ENCODE data around the gene MYEOV. TPM values are rescaled to one million over a fixed set of nuclear protein-coding genes. Genes with fewer than 3 reads are reported as not detected.

Gene MYEOV
- total and polyA plus RNA-seq, 4 experiments from 2014 or later: not detected

DNA sequence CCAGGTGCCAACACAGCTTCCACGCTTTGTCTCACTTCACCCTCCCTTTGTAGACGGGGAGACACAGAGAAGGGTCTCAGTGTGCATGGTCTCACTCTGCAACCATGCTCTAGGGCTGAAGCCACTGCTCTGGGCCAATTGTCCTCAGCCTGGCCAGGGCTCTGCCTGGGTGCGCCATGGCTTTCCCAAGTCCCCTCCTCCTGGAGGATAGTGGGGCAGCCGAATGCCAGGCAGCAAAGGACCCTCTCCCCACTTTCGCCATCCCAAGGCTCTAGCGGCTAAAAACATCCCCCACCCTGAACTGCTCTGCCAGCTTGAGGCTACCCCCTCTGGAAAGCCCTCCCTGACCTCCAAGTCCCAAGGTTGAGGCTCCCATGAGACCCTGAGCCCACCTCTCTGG lies 20.4 kb upstream of the MYEOV start:
- Histone ChIP-seq H3K4me1 (ENCODE audit: insufficient read depth, low read length) (no peaks in the 10 kb centered on the region), H3K9me3 (ENCODE audit: control insufficient read depth in 1 of 2, low read length in 2 of 2) (no peaks in the 10 kb centered on the region), H3K27ac (ENCODE audit: low read depth, low read length) (no peak overlapping the region), H3K4me3 (ENCODE audit: low read length in 2 of 2) (no peak overlapping the region), H3K27me3 (ENCODE audit: insufficient read depth, low read length) (no peaks in the 10 kb centered on the region), H3K36me3 (ENCODE audit: insufficient read depth, low read length) (no peaks in the 10 kb centered on the region)
- intact Hi-C loops (cut with micrococcal nuclease): no loop called here
- no peak overlapping the region for H3K27ac Mint-ChIP-seq
- no peak for DNase-seq
- ChIA-PET CTCF (ENCODE audit: partially characterized antibody) (no interaction called here), POLR2A (ENCODE audit: partially characterized antibody) (no interaction called here)
- no peak overlapping the region for H3K4me3 Mint-ChIP-seq
- H3K36me3 Mint-ChIP-seq: no peaks in the 10 kb centered on the region
- peaks cover 0 to 2% (median 0%) of the 10 kb centered on the region in 8 donors for H3K9me3 Mint-ChIP-seq
- peaks cover 0 to 2% of the 10 kb centered on the region in 2 donors for H3K27me3 Mint-ChIP-seq
- H3K4me1 Mint-ChIP-seq: peaks cover 0 to 3% (median 0%) of the 10 kb centered on the region in 4 donors

DNA sequence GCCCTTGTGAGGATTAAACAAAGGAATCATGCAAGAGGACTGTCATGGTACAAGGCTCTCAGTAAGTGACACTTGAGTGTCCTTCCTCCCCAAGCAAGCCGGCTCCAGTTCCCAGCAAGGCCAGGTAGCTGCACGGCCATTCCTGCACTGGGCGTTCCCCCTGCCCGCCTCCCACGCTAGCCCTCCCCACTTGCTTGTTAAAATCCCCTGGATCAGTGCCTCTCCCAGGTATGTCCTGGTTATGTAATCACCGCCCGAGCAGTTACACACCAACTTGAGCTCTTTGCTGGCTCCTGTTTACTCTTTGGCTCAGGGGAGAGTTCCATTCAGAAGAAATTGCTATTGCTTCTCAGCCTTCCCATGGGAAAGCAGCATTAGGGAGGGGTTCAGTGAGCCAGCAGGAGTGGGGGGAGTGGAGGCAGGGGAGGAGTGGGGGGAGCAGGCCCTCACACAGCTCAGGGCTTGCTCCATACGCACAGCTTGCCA lies 19.4 kb upstream of the MYEOV start:
- H3K4me1 Mint-ChIP-seq: peaks cover 0 to 3% (median 0%) of the 10 kb centered on the region in 4 donors
- H3K36me3 ChIP-seq (ENCODE audit: insufficient read depth, low read length): no peaks in the 10 kb centered on the region
- POLR2A ChIA-PET (ENCODE audit: partially characterized antibody): no interaction called here
- no peak overlapping the region for H3K27ac ChIP-seq (ENCODE audit: low read depth, low read length)
- no peak overlapping the region for H3K4me3 Mint-ChIP-seq
- no peaks in the 10 kb centered on the region for H3K27me3 ChIP-seq (ENCODE audit: insufficient read depth, low read length)
- peaks cover 0 to 2% of the 10 kb centered on the region in 2 donors for H3K27me3 Mint-ChIP-seq
- CTCF ChIA-PET (ENCODE audit: partially characterized antibody): no interaction called here
- peaks cover 0 to 2% (median 0%) of the 10 kb centered on the region in 8 donors for H3K9me3 Mint-ChIP-seq
- no peak for DNase-seq
- no peak overlapping the region for H3K27ac Mint-ChIP-seq
- no peak overlapping the region for H3K4me3 ChIP-seq (ENCODE audit: low read length in 2 of 2)
- no peaks in the 10 kb centered on the region for H3K4me1 ChIP-seq (ENCODE audit: insufficient read depth, low read length)
- no peaks in the 10 kb centered on the region for H3K36me3 Mint-ChIP-seq
- no peaks in the 10 kb centered on the region for H3K9me3 ChIP-seq (ENCODE audit: control insufficient read depth in 1 of 2, low read length in 2 of 2)
- intact Hi-C loops (cut with micrococcal nuclease): no loop called here

DNA sequence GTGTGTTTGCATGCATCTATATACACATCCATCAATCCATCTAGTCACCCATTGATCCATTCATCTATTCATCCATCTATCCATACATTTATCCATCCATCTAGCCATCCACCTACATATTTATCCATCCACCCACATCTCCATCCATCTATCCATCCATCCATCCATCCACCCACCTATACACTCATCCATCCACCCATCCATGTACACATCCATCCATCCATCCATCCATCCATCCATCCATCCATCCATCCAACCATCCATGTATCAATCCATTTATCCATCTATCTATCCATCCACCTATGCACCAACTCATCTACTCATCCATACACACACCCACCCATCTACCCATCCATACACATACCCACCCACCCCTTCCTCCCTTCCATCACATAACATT lies 18.8 kb upstream of the MYEOV start:
- Histone ChIP-seq H3K36me3 (ENCODE audit: insufficient read depth, low read length) (no peaks in the 10 kb centered on the region), H3K27ac (ENCODE audit: low read depth, low read length) (no peak overlapping the region), H3K4me3 (ENCODE audit: low read length in 2 of 2) (no peak overlapping the region), H3K4me1 (ENCODE audit: insufficient read depth, low read length) (no peaks in the 10 kb centered on the region), H3K9me3 (ENCODE audit: control insufficient read depth in 1 of 2, low read length in 2 of 2) (no peaks in the 10 kb centered on the region), H3K27me3 (ENCODE audit: insufficient read depth, low read length) (no peaks in the 10 kb centered on the region)
- peaks cover 0 to 2% of the 10 kb centered on the region in 2 donors for H3K27me3 Mint-ChIP-seq
- CTCF ChIA-PET (ENCODE audit: partially characterized antibody): no interaction called here
- no peak overlapping the region for H3K27ac Mint-ChIP-seq
- POLR2A ChIA-PET (ENCODE audit: partially characterized antibody): no interaction called here
- DNase-seq: no peak
- intact Hi-C loops (cut with micrococcal nuclease): no loop called here
- H3K4me1 Mint-ChIP-seq: peaks cover 0 to 3% (median 0%) of the 10 kb centered on the region in 4 donors
- no peaks in the 10 kb centered on the region for H3K36me3 Mint-ChIP-seq
- H3K9me3 Mint-ChIP-seq: peaks cover 0 to 2% (median 0%) of the 10 kb centered on the region in 8 donors
- no peak overlapping the region for H3K4me3 Mint-ChIP-seq

DNA sequence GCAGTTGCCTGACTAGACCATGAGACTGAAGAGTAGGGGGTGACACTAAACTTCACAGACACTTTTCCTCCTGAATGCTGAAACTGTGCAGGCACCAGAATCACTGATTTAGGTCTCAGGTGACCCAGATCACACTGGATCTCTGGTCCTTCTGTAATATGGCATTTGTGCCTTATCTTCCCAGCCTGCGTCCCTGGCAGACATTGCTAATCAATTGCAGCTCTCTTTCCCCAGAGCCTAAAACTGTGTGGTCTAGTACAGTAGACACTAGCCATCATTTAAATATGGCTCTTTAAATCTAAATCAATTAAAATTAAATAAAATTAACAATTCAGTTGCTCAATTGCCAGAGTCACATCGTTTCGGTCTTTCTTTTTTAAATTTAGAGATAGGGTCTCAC lies 17.8 kb upstream of the MYEOV start:
- Mint-ChIP-seq H3K36me3 (no peaks in the 10 kb centered on the region), H3K4me3 (no peak overlapping the region), H3K4me1 (peaks cover 0 to 3% (median 0%) of the 10 kb centered on the region in 4 donors), H3K27me3 (peaks cover 0 to 2% of the 10 kb centered on the region in 2 donors), H3K9me3 (peaks cover 0 to 2% (median 0%) of the 10 kb centered on the region in 8 donors), H3K27ac (no peak overlapping the region)
- ChIA-PET CTCF (ENCODE audit: partially characterized antibody) (no interaction called here), POLR2A (ENCODE audit: partially characterized antibody) (no interaction called here)
- Histone ChIP-seq H3K27me3 (ENCODE audit: insufficient read depth, low read length) (no peaks in the 10 kb centered on the region), H3K36me3 (ENCODE audit: insufficient read depth, low read length) (no peaks in the 10 kb centered on the region), H3K27ac (ENCODE audit: low read depth, low read length) (no peak overlapping the region), H3K9me3 (ENCODE audit: control insufficient read depth in 1 of 2, low read length in 2 of 2) (no peaks in the 10 kb centered on the region), H3K4me3 (ENCODE audit: low read length in 2 of 2) (no peak overlapping the region), H3K4me1 (ENCODE audit: insufficient read depth, low read length) (no peaks in the 10 kb centered on the region)
- DNase-seq: no peak
- intact Hi-C loops (cut with micrococcal nuclease): no loop called here

DNA sequence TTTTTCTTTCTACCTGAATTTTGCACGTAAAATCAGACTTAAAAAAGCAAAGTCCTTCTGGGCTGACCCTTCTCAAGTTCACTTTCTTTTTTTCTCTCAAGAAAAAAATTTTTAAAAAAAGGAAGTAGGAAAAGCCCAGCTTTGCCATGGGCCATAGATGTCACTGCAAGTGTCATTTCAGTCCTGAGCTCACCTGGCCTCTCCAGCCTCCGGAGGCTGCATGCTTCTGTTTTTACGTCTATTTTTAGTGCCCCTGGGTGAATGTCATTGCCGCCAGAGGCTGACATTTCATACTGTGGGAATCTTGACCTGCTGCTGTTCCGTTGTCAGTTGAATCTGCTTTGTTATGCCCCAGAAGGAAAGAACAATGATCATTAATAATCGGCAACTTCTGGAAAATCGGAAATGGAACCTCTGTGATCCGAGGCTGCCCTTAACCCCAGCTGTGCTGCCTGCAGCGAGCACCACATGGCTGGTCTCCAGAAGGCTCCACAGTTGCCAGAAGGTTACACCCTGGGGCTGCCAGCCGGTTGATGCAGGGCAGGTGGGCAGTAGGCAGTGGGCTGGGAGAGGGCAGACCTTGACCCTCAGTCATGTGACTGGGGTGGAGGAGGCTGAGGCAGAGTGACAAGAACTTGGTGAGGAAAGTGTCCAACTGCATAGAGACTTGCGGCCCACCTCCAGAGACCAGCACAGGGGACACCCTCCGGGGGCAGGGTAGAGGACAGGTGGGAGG lies 16.7 kb upstream of the MYEOV start:
- intact Hi-C loops (cut with micrococcal nuclease): no loop called here
- H3K4me1 ChIP-seq (ENCODE audit: insufficient read depth, low read length): no peaks in the 10 kb centered on the region
- POLR2A ChIA-PET (ENCODE audit: partially characterized antibody): no interaction called here
- H3K9me3 ChIP-seq (ENCODE audit: control insufficient read depth in 1 of 2, low read length in 2 of 2): no peaks in the 10 kb centered on the region
- H3K4me3 ChIP-seq (ENCODE audit: low read length in 2 of 2): no peak overlapping the region
- CTCF ChIA-PET (ENCODE audit: partially characterized antibody): no interaction called here
- H3K4me3 Mint-ChIP-seq: no peak overlapping the region
- no peak overlapping the region for H3K27ac Mint-ChIP-seq
- no peaks in the 10 kb centered on the region for H3K4me1 Mint-ChIP-seq
- peaks cover 0 to 2% of the 10 kb centered on the region in 2 donors for H3K27me3 Mint-ChIP-seq
- no peak overlapping the region for H3K27ac ChIP-seq (ENCODE audit: low read depth, low read length)
- no peak for DNase-seq
- no peaks in the 10 kb centered on the region for H3K36me3 Mint-ChIP-seq
- H3K9me3 Mint-ChIP-seq: peaks cover 0 to 2% (median 0%) of the 10 kb centered on the region in 8 donors
- no peaks in the 10 kb centered on the region for H3K27me3 ChIP-seq (ENCODE audit: insufficient read depth, low read length)
- no peaks in the 10 kb centered on the region for H3K36me3 ChIP-seq (ENCODE audit: insufficient read depth, low read length)

DNA sequence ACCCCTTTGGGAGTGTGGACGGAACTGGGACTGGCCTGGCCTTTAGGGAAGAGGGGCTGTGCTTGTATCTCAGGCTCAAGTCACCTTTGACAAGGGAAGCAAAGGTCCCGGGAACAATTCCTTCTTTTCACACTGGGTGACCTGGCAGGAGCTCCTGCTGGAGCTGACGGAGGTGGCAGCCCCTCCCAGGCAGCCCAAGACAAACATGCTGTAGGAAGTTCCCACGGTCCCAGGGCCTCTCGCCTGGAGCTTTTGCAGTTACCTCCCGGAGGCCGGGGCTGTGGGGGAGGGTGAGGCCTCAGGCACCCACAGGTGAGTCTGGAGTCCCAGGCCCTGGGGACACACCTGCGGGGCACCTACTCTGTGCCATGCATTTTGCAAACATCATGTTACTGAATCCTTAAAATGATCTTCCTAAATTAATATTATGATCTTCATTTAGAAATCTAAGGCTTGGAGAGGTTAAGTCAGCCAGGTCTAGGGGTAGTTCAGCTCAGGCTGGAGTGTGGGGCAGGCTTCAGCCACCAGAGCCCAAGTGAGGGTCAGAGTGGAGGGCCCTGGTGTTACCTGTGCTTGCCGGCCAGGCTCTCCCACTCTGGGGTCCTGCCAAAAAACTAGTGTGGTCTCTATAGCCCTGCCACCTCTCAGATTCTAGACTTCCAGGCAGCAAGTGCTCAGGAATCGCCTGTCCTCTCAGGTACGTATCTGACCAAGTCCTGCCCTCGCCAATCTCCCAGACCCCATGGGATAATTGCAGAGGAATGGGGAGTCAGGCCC lies 15.7 kb upstream of the MYEOV start:
- Histone ChIP-seq H3K27ac (ENCODE audit: low read depth, low read length) (no peak overlapping the region), H3K36me3 (ENCODE audit: insufficient read depth, low read length) (no peaks in the 10 kb centered on the region), H3K4me3 (ENCODE audit: low read length in 2 of 2) (no peak overlapping the region), H3K4me1 (ENCODE audit: insufficient read depth, low read length) (no peaks in the 10 kb centered on the region), H3K9me3 (ENCODE audit: control insufficient read depth in 1 of 2, low read length in 2 of 2) (no peaks in the 10 kb centered on the region), H3K27me3 (ENCODE audit: insufficient read depth, low read length) (no peaks in the 10 kb centered on the region)
- H3K4me1 Mint-ChIP-seq: peaks cover 0 to under 1% (median 0%) of the 10 kb centered on the region in 4 donors
- POLR2A ChIA-PET (ENCODE audit: partially characterized antibody): no interaction called here
- peaks cover 0 to 2% (median 0%) of the 10 kb centered on the region in 8 donors for H3K9me3 Mint-ChIP-seq
- no peak for DNase-seq
- peaks cover 0 to 2% of the 10 kb centered on the region in 2 donors for H3K27me3 Mint-ChIP-seq
- no peak overlapping the region for H3K27ac Mint-ChIP-seq
- no peaks in the 10 kb centered on the region for H3K36me3 Mint-ChIP-seq
- intact Hi-C loops (cut with micrococcal nuclease): no loop called here
- H3K4me3 Mint-ChIP-seq: no peak overlapping the region
- CTCF ChIA-PET (ENCODE audit: partially characterized antibody): no interaction called here

DNA sequence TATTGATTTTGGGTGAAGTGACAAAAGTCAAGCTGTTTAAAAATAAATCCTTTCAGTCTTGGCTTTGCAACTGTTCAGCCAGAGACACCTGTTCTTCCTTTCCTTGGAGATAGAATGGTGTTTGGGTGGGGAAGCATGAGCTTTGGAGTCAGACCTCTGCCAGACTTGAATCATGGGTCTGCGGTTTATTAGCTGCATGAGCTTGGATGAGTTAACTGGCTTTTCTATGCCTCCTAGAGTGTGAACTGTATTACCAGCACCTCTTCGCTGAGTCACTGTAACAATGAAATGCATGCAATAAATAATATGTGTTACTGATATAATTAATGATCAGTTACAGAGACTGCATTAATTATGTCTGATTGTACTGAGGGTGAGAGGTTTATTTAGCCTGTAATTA lies 13.5 kb upstream of the MYEOV start:
- Mint-ChIP-seq H3K36me3 (no peaks in the 10 kb centered on the region), H3K27ac (no peak overlapping the region), H3K4me3 (no peak overlapping the region), H3K4me1 (peaks cover 0 to 2% (median 0%) of the 10 kb centered on the region in 4 donors), H3K9me3 (peaks cover 0 to 3% (median 0%) of the 10 kb centered on the region in 8 donors), H3K27me3 (peaks cover 2 to 4% of the 10 kb centered on the region in 2 donors)
- Histone ChIP-seq H3K27me3 (ENCODE audit: insufficient read depth, low read length) (no peaks in the 10 kb centered on the region), H3K36me3 (ENCODE audit: insufficient read depth, low read length) (no peaks in the 10 kb centered on the region), H3K9me3 (ENCODE audit: control insufficient read depth in 1 of 2, low read length in 2 of 2) (no peaks in the 10 kb centered on the region), H3K27ac (ENCODE audit: low read depth, low read length) (no peak overlapping the region), H3K4me3 (ENCODE audit: low read length in 2 of 2) (no peak overlapping the region), H3K4me1 (ENCODE audit: insufficient read depth, low read length) (no peaks in the 10 kb centered on the region)
- no peak for DNase-seq
- intact Hi-C loops (cut with micrococcal nuclease): no loop called here
- POLR2A ChIA-PET (ENCODE audit: partially characterized antibody): no interaction called here
- CTCF ChIA-PET (ENCODE audit: partially characterized antibody): no interaction called here
